RWPE2 (cell line): Measurements from ENCODE around the gene RIPK3.
"Not testable (repeated sequence)": the region's sequence is repeated elsewhere in the genome, so short reads cannot be mapped to it uniquely, and the experiment has no call there.

Experiments used
- ATAC-seq: fragments of 200-7000 bp; cut with Tn5 transposase; 3 replicates; pipeline ENCODE4 v1.9.1; 2021; ENCODE audit warnings: low read depth
- DNase-seq: peaks from one replicate; pipeline ENCODE4 v3.0.0-alpha.2; 2020; ENCODE audit warnings: low spot score
- H3K27ac ChIP-seq: fragments of 450-650 bp; 2 replicates; pipeline ENCODE4 v1.5.1; 2017; ENCODE audit warnings: mild to moderate bottlenecking; ENCODE audit not compliant: poor library complexity, severe bottlenecking
- H3K27me3 ChIP-seq: fragments of 250-450 bp; sonication (Bioruptor Pico); 2 replicates; pipeline ENCODE4 v1.5.1; 2021; ENCODE audit warnings: mild to moderate bottlenecking, moderate library complexity; ENCODE audit not compliant: insufficient read depth, poor library complexity, severe bottlenecking
- H3K36me3 ChIP-seq: fragments of 250-450 bp; sonication (Bioruptor Pico); 2 replicates; pipeline ENCODE4 v1.5.1; 2020; ENCODE audit warnings: low read depth, mild to moderate bottlenecking, moderate library complexity
- H3K4me1 ChIP-seq: fragments of 250-450 bp; sonication (Bioruptor Pico); 2 replicates; pipeline ENCODE4 v1.5.1; 2021; ENCODE audit warnings: mild to moderate bottlenecking, moderate library complexity; ENCODE audit not compliant: insufficient read depth, poor library complexity, severe bottlenecking
- H3K4me3 ChIP-seq: fragments of 250-450 bp; sonication (Bioruptor Pico); 2 replicates; pipeline ENCODE4 v1.5.1; 2021; ENCODE audit warnings: mild to moderate bottlenecking, moderate library complexity; ENCODE audit not compliant: severe bottlenecking
- H3K9me3 ChIP-seq: fragments of 250-450 bp; sonication (Bioruptor Pico); 2 replicates; pipeline ENCODE4 v1.5.1; 2021; ENCODE audit warnings: mild to moderate bottlenecking, moderate library complexity; ENCODE audit not compliant: severe bottlenecking
- CTCF ChIP-seq: fragments of 450-650 bp; IDR thresholded peaks from one replicate; pipeline ENCODE4 v1.5.1; 2017; ENCODE audit warnings: mild to moderate bottlenecking, moderate library complexity; ENCODE audit not compliant: poor library complexity, severe bottlenecking

The RIPK3 gene

GRCh38 chr14:24339284-24340151 is at the start of gene RIPK3:
Gene RIPK3 (minus strand): TSS chr14:24339991. CDS start chr14:24339826, 165 bp downstream.
- no peak within 1 kb of the TSS for H3K4me3 ChIP-seq
- H3K36me3 ChIP-seq, result no peaks in the 10 kb centered on the region
- no peaks in the 10 kb centered on the region for H3K4me1 ChIP-seq
- no peaks in the 10 kb centered on the region for H3K9me3 ChIP-seq
- DNase-seq (no peak), ATAC-seq (no peak)
- H3K27ac ChIP-seq, result no peak within 1 kb of the TSS
- peaks cover 7% of the 10 kb centered on the region for H3K27me3 ChIP-seq
- no peak for TF ChIP-seq CTCF

GRCh38 chr14:24389226-24389848 is 49.5 kb upstream of the RIPK3 start:
- H3K9me3 ChIP-seq, result no peaks in the 10 kb centered on the region
- H3K36me3 ChIP-seq, result no peaks in the 10 kb centered on the region
- no peak for TF ChIP-seq CTCF
- H3K4me1 ChIP-seq, result peaks cover 11% of the 10 kb centered on the region
- DNase-seq (no peak), ATAC-seq (no peak)
- no peaks in the 10 kb centered on the region for H3K27me3 ChIP-seq
- H3K27ac ChIP-seq, result no peak overlapping the region
- no peak overlapping the region for H3K4me3 ChIP-seq

- Histone ChIP-seq H3K36me3 (no peaks in the 10 kb centered on the region), H3K27ac (no peak overlapping the region), H3K27me3 (no peaks in the 10 kb centered on the region), H3K9me3 (no peaks in the 10 kb centered on the region), H3K4me1 (peaks cover 11% of the 10 kb centered on the region), H3K4me3 (no peak overlapping the region)
- TF ChIP-seq CTCF, result no peak
- DNase-seq (no peak), ATAC-seq (no peak)
Measured at GRCh38 chr14:24388474-24389179, 48.8 kb upstream of the RIPK3 start.

GRCh38 chr14:24387579-24387978 is 47.8 kb upstream of the RIPK3 start:
- DNase-seq, H3K4me1 ChIP-seq, H3K9me3 ChIP-seq, ATAC-seq, H3K27me3 ChIP-seq, H3K36me3 ChIP-seq, H3K27ac ChIP-seq, H3K4me3 ChIP-seq: not testable (repeated sequence)

- TF ChIP-seq CTCF, result no peak
Measured at GRCh38 chr14:24387009-24387345, 47.2 kb upstream of the RIPK3 start.

More at GRCh38 chr14:24387009-24387345, 47.2 kb upstream of the RIPK3 start:
- peaks cover 2% of the 10 kb centered on the region for H3K4me1 ChIP-seq
- no peak for DNase-seq
- ATAC-seq, result no peak
- no peak overlapping the region for H3K4me3 ChIP-seq
- no peak overlapping the region for H3K27ac ChIP-seq
- H3K36me3 ChIP-seq, result no peaks in the 10 kb centered on the region
- no peaks in the 10 kb centered on the region for H3K9me3 ChIP-seq
- H3K27me3 ChIP-seq, result no peaks in the 10 kb centered on the region
